ENCODE data around the gene MTRF1L. TPM values are rescaled to one million over a fixed set of nuclear protein-coding genes. Genes with fewer than 3 reads are reported as not detected.
"Not testable (repeated sequence)": the region's sequence is repeated elsewhere in the genome, so short reads cannot be mapped to it uniquely, and the experiment has no call there.

Gene MTRF1L
- total RNA-seq, 1 experiment from 2014 or later, result 8.0 TPM

DNA sequence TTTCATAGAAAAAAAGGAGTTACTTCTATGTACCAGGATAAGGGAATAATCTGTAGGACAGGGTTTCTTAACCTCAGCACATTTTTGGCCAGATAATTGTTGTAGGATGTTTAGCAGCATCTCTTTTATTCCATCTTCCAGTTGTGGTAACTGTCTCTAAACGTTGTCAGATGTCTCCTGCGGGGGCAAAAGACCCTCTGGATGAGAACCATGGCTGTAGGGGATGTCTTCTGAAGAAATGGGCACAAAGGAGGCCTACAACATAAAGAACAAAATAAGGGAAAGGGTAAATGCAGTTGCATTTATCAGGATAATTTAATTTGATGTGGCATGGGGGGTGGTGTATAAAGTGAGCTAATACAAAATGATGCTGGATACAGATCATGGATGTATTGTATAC is 15.5 kb downstream of the MTRF1L start:
- Histone ChIP-seq H3K27ac (no peak overlapping the region), H4K20me1 (ENCODE audit: insufficient read depth) (peaks cover 14% of the 10 kb centered on the region), H3K27me3 (ENCODE audit: insufficient read depth, low read depth) (no peaks in the 10 kb centered on the region), H3K4me1 (replicated peaks; ENCODE audit: insufficient read depth) (peaks cover 11% of the 10 kb centered on the region), H3K36me3 (ENCODE audit: low read depth) (peaks cover 10% of the 10 kb centered on the region; the same call in 1 of the 2 replicates), H2AFZ (no peak overlapping the region), H3K4me2 (no peak overlapping the region), H3K9me3 (ENCODE audit: insufficient read depth, low read depth) (no peaks in the 10 kb centered on the region), H3K4me3 (no peak overlapping the region), H3K79me2 (ENCODE audit: low read depth) (peaks cover 46% of the 10 kb centered on the region), H3K9me2 (ENCODE audit: insufficient read depth) (no peaks in the 10 kb centered on the region), H3F3A (ENCODE audit: insufficient read depth, low read depth) (peaks cover 28% of the 10 kb centered on the region)
- TF ChIP-seq EZH2 (IDR thresholded peaks at IDR 0.05; ENCODE audit: low read depth), result no peak
- TF ChIP-seq, protein P1, sequence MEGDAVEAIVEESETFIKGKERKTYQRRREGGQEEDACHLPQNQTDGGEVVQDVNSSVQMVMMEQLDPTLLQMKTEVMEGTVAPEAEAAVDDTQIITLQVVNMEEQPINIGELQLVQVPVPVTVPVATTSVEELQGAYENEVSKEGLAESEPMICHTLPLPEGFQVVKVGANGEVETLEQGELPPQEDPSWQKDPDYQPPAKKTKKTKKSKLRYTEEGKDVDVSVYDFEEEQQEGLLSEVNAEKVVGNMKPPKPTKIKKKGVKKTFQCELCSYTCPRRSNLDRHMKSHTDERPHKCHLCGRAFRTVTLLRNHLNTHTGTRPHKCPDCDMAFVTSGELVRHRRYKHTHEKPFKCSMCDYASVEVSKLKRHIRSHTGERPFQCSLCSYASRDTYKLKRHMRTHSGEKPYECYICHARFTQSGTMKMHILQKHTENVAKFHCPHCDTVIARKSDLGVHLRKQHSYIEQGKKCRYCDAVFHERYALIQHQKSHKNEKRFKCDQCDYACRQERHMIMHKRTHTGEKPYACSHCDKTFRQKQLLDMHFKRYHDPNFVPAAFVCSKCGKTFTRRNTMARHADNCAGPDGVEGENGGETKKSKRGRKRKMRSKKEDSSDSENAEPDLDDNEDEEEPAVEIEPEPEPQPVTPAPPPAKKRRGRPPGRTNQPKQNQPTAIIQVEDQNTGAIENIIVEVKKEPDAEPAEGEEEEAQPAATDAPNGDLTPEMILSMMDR (conservative IDR thresholded peaks at IDR 0.05), result no peak
- ChIA-PET CTCF (no interaction called here), POLR2A (ENCODE audit: unreplicated experiment) (interaction anchor here (0.5 kb wide), 1 partner anchor 1919 kb away, joined by 3 read pairs; no protein-coding TSS in a partner anchor)
- intact Hi-C loops (cut with micrococcal nuclease; ENCODE audit: unreplicated experiment), result no loop called here
- no TSS peak for BruUV-seq (replicated peaks)
- no peak for DNase-seq

DNA sequence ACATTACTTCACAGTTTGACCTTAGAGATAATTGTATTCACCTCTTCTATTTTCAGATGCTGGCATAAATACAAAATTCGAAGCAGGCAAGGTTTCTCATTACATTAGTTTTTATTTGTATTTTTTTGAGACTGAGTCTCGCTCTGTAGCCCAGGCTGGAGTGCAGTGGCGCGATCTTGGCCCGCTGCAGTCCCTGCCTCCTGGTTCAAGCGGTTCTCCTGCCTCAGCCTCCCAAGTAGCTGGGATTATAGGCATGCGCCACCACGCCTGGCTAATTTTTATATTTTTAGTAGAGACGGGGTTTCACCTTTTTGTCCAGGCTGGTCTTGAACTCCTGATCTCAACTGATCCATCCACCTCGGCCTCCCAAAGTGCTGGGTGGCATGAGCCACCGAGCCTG is 17.2 kb downstream of the MTRF1L start:
- H2AFZ ChIP-seq; H3K36me3 ChIP-seq (ENCODE audit: low read depth); BruUV-seq (replicated peaks); H3K27me3 ChIP-seq (ENCODE audit: insufficient read depth, low read depth); H3K9me2 ChIP-seq (ENCODE audit: insufficient read depth); H3K9me3 ChIP-seq (ENCODE audit: insufficient read depth, low read depth); H3K27ac ChIP-seq; DNase-seq; H3K4me3 ChIP-seq; CTCF ChIA-PET: not testable (repeated sequence)
- POLR2A ChIA-PET (ENCODE audit: unreplicated experiment), result interaction anchor here (0.6 kb wide), 1 partner anchor 12 kb away, joined by 4 read pairs; no protein-coding TSS in a partner anchor
- peaks cover 58% of the 10 kb centered on the region for H3K79me2 ChIP-seq (ENCODE audit: low read depth)
- peaks cover 22% of the 10 kb centered on the region for H3K4me1 ChIP-seq (replicated peaks; ENCODE audit: insufficient read depth)
- peak overlapping the region; percentile 91 for H3K4me2 ChIP-seq
- peaks cover 28% of the 10 kb centered on the region for H4K20me1 ChIP-seq (ENCODE audit: insufficient read depth)
- H3F3A ChIP-seq (ENCODE audit: insufficient read depth, low read depth), result peaks cover 23% of the 10 kb centered on the region
- intact Hi-C loops (cut with micrococcal nuclease; ENCODE audit: unreplicated experiment), result loop anchor here (2.0 kb wide), 1 partner anchor 16 kb away; no protein-coding TSS in a partner anchor

DNA sequence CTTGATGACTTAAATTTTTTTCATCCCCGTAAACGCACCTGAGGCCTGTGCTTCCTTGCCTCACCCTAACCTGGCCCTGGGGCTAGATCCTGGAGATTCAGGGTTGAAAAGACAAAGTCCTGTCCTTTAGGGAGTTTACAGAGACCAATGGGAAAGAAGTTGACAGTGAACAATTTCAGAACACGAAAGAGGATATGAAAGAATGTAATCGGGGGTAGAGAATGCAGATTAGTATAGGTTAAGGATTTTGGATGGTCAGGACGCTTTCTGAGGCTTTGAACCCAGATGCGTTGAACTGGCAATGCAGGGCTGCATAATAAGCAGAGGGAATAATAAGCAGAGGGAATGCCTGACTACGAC is 18.0 kb downstream of the MTRF1L start:
- H4K20me1 ChIP-seq (ENCODE audit: insufficient read depth), result peaks cover 28% of the 10 kb centered on the region
- ChIA-PET POLR2A (ENCODE audit: unreplicated experiment) (no interaction called here), CTCF (no interaction called here)
- intact Hi-C loops (cut with micrococcal nuclease; ENCODE audit: unreplicated experiment), result loop anchor here (2.0 kb wide), 1 partner anchor 16 kb away; no protein-coding TSS in a partner anchor
- H3K79me2 ChIP-seq (ENCODE audit: low read depth), result peaks cover 63% of the 10 kb centered on the region
- no TSS peak for BruUV-seq (replicated peaks)
- no peak for DNase-seq
- H3F3A ChIP-seq (ENCODE audit: insufficient read depth, low read depth), result peaks cover 23% of the 10 kb centered on the region
- no peaks in the 10 kb centered on the region for H3K27me3 ChIP-seq (ENCODE audit: insufficient read depth, low read depth)
- H3K4me2 ChIP-seq, result peak overlapping the region; percentile 91
- H3K9me3 ChIP-seq (ENCODE audit: insufficient read depth, low read depth), result no peaks in the 10 kb centered on the region
- no peak overlapping the region for H2AFZ ChIP-seq
- H3K27ac ChIP-seq, result peak overlapping the region; percentile 61
- peaks cover 30% of the 10 kb centered on the region for H3K4me1 ChIP-seq (replicated peaks; ENCODE audit: insufficient read depth)
- no peak for TF ChIP-seq EZH2 (IDR thresholded peaks at IDR 0.05; ENCODE audit: low read depth)
- TF ChIP-seq, protein P1 (conservative IDR thresholded peaks at IDR 0.05), result no peak
- H3K4me3 ChIP-seq, result peak overlapping the region; percentile 87; the same call in 1 of the 2 replicates
- H3K36me3 ChIP-seq (ENCODE audit: low read depth), result 0 out of 2 replicates have a peak, but pooled peaks cover 6% of the 10 kb centered on the region
- H3K9me2 ChIP-seq (ENCODE audit: insufficient read depth), result no peaks in the 10 kb centered on the region
